Measurements from ENCODE around the gene PTPRJ.

PTPRJ gene

GRCh38 chr11:48056325-48057183, 76.2 kb downstream of the PTPRJ start:
- Histone ChIP-seq H3K36me3 (ENCODE audit: control insufficient read depth, insufficient read depth, low read length) (no peaks in the 10 kb centered on the region), H3K9ac (ENCODE audit: low read length) (no peak overlapping the region), H3K4me3 (ENCODE audit: low read length) (no peak overlapping the region), H3K27ac (ENCODE audit: low read depth, low read length) (no peak overlapping the region), H3K27me3 (ENCODE audit: control insufficient read depth, insufficient read depth, low read length) (no peaks in the 10 kb centered on the region), H3K4me1 (ENCODE audit: control insufficient read depth, insufficient read depth, low read length) (no peaks in the 10 kb centered on the region)

- no peaks in the 10 kb centered on the region for H3K4me1 ChIP-seq (ENCODE audit: control insufficient read depth, insufficient read depth, low read length)
- no peak overlapping the region for H3K9ac ChIP-seq (ENCODE audit: low read length)
Measured at GRCh38 chr11:48058064-48058463, 77.7 kb downstream of the PTPRJ start.

GRCh38 chr11:48058788-48059187, 78.4 kb downstream of the PTPRJ start:
- Histone ChIP-seq H3K9ac (ENCODE audit: low read length) (no peak overlapping the region), H3K27ac (ENCODE audit: low read depth, low read length) (no peak overlapping the region), H3K4me1 (ENCODE audit: control insufficient read depth, insufficient read depth, low read length) (peaks cover 3% of the 10 kb centered on the region), H3K27me3 (ENCODE audit: control insufficient read depth, insufficient read depth, low read length) (no peaks in the 10 kb centered on the region), H3K36me3 (ENCODE audit: control insufficient read depth, insufficient read depth, low read length) (no peaks in the 10 kb centered on the region), H3K4me3 (ENCODE audit: low read length) (no peak overlapping the region)

More at GRCh38 chr11:48058064-48058463, 77.7 kb downstream of the PTPRJ start:
- H3K27ac ChIP-seq (ENCODE audit: low read depth, low read length) = no peak overlapping the region
- H3K4me3 ChIP-seq (ENCODE audit: low read length) = no peak overlapping the region
- H3K36me3 ChIP-seq (ENCODE audit: control insufficient read depth, insufficient read depth, low read length) = no peaks in the 10 kb centered on the region
- no peaks in the 10 kb centered on the region for H3K27me3 ChIP-seq (ENCODE audit: control insufficient read depth, insufficient read depth, low read length)

- Histone ChIP-seq H3K9ac (ENCODE audit: low read length) (no peak overlapping the region), H3K4me1 (ENCODE audit: control insufficient read depth, insufficient read depth, low read length) (peaks cover 13% of the 10 kb centered on the region), H3K27me3 (ENCODE audit: control insufficient read depth, insufficient read depth, low read length) (no peaks in the 10 kb centered on the region), H3K27ac (ENCODE audit: low read depth, low read length) (no peak overlapping the region), H3K4me3 (ENCODE audit: low read length) (no peak overlapping the region), H3K36me3 (ENCODE audit: control insufficient read depth, insufficient read depth, low read length) (no peaks in the 10 kb centered on the region)
Measured at GRCh38 chr11:48062649-48063048, 82.3 kb downstream of the PTPRJ start.

GRCh38 chr11:48063424-48063978, 83.1 kb downstream of the PTPRJ start:
- Histone ChIP-seq H3K9ac (ENCODE audit: low read length) (no peak overlapping the region), H3K27ac (ENCODE audit: low read depth, low read length) (peak overlapping the region; percentile 71), H3K4me1 (ENCODE audit: control insufficient read depth, insufficient read depth, low read length) (peaks cover 13% of the 10 kb centered on the region)

GRCh38 chr11:48064306-48064705, 83.9 kb downstream of the PTPRJ start:
- Histone ChIP-seq H3K27ac (ENCODE audit: low read depth, low read length) (peak overlapping the region; percentile 71), H3K4me3 (ENCODE audit: low read length) (peak overlapping the region; percentile 41), H3K4me1 (ENCODE audit: control insufficient read depth, insufficient read depth, low read length) (peaks cover 13% of the 10 kb centered on the region), H3K27me3 (ENCODE audit: control insufficient read depth, insufficient read depth, low read length) (no peaks in the 10 kb centered on the region), H3K9ac (ENCODE audit: low read length) (no peak overlapping the region), H3K36me3 (ENCODE audit: control insufficient read depth, insufficient read depth, low read length) (no peaks in the 10 kb centered on the region)

More at GRCh38 chr11:48063424-48063978, 83.1 kb downstream of the PTPRJ start:
- Histone ChIP-seq H3K27me3 (ENCODE audit: control insufficient read depth, insufficient read depth, low read length) (no peaks in the 10 kb centered on the region), H3K36me3 (ENCODE audit: control insufficient read depth, insufficient read depth, low read length) (no peaks in the 10 kb centered on the region), H3K4me3 (ENCODE audit: low read length) (no peak overlapping the region)

- no peak overlapping the region for H3K27ac ChIP-seq (ENCODE audit: low read depth, low read length)
- no peak overlapping the region for H3K4me3 ChIP-seq (ENCODE audit: low read length)
Measured at GRCh38 chr11:48066881-48067800, 86.8 kb downstream of the PTPRJ start.

GRCh38 chr11:48073031-48073861, 92.9 kb downstream of the PTPRJ start:
- Histone ChIP-seq H3K27me3 (ENCODE audit: control insufficient read depth, insufficient read depth, low read length) (no peaks in the 10 kb centered on the region), H3K36me3 (ENCODE audit: control insufficient read depth, insufficient read depth, low read length) (no peaks in the 10 kb centered on the region), H3K27ac (ENCODE audit: low read depth, low read length) (no peak overlapping the region), H3K4me1 (ENCODE audit: control insufficient read depth, insufficient read depth, low read length) (no peaks in the 10 kb centered on the region), H3K9ac (ENCODE audit: low read length) (no peak overlapping the region), H3K4me3 (ENCODE audit: low read length) (no peak overlapping the region)

More at GRCh38 chr11:48066881-48067800, 86.8 kb downstream of the PTPRJ start:
- no peaks in the 10 kb centered on the region for H3K36me3 ChIP-seq (ENCODE audit: control insufficient read depth, insufficient read depth, low read length)
- H3K4me1 ChIP-seq (ENCODE audit: control insufficient read depth, insufficient read depth, low read length) = peaks cover 13% of the 10 kb centered on the region
- H3K27me3 ChIP-seq (ENCODE audit: control insufficient read depth, insufficient read depth, low read length) = no peaks in the 10 kb centered on the region
- H3K9ac ChIP-seq (ENCODE audit: low read length) = no peak overlapping the region

GRCh38 chr11:48074425-48075181, 94.2 kb downstream of the PTPRJ start:
- Histone ChIP-seq H3K4me1 (ENCODE audit: control insufficient read depth, insufficient read depth, low read length) (no peaks in the 10 kb centered on the region), H3K27me3 (ENCODE audit: control insufficient read depth, insufficient read depth, low read length) (no peaks in the 10 kb centered on the region), H3K4me3 (ENCODE audit: low read length) (no peak overlapping the region), H3K27ac (ENCODE audit: low read depth, low read length) (no peak overlapping the region), H3K9ac (ENCODE audit: low read length) (no peak overlapping the region), H3K36me3 (ENCODE audit: control insufficient read depth, insufficient read depth, low read length) (no peaks in the 10 kb centered on the region)

- H3K27ac ChIP-seq (ENCODE audit: low read depth, low read length) = no peak overlapping the region
- no peaks in the 10 kb centered on the region for H3K4me1 ChIP-seq (ENCODE audit: control insufficient read depth, insufficient read depth, low read length)
- H3K4me3 ChIP-seq (ENCODE audit: low read length) = no peak overlapping the region
- no peaks in the 10 kb centered on the region for H3K36me3 ChIP-seq (ENCODE audit: control insufficient read depth, insufficient read depth, low read length)
- no peaks in the 10 kb centered on the region for H3K27me3 ChIP-seq (ENCODE audit: control insufficient read depth, insufficient read depth, low read length)
- H3K9ac ChIP-seq (ENCODE audit: low read length) = no peak overlapping the region
Measured at GRCh38 chr11:48075637-48076036, 95.3 kb downstream of the PTPRJ start.

- Histone ChIP-seq H3K27me3 (ENCODE audit: control insufficient read depth, insufficient read depth, low read length) (no peaks in the 10 kb centered on the region), H3K9ac (ENCODE audit: low read length) (no peak overlapping the region), H3K36me3 (ENCODE audit: control insufficient read depth, insufficient read depth, low read length) (no peaks in the 10 kb centered on the region), H3K27ac (ENCODE audit: low read depth, low read length) (no peak overlapping the region), H3K4me1 (ENCODE audit: control insufficient read depth, insufficient read depth, low read length) (peaks cover 2% of the 10 kb centered on the region), H3K4me3 (ENCODE audit: low read length) (no peak overlapping the region)
Measured at GRCh38 chr11:48077251-48077650, 96.9 kb downstream of the PTPRJ start.
